GM23338 (cell line): ENCODE results near the gene WNT9A. TPM values are rescaled to one million over a fixed set of nuclear protein-coding genes. Genes with fewer than 3 reads are reported as not detected.

Experiments
- ATAC-seq: fragments of 200-7000 bp; cut with Tn5 transposase; 3 replicates; pipeline ENCODE4 v1.9.1; 2020
- DNase-seq: peaks from one replicate; pipeline ENCODE4 v3.0.0-alpha.2; 2015; ENCODE audit warnings: low spot score
- H2AFZ ChIP-seq: fragments of 200-600 bp; sonication (generic); 2 replicates; pipeline ENCODE4 v1.8.0; 2016; ENCODE audit warnings: antibody characterized with exemption, mild to moderate bottlenecking, moderate library complexity
- H3F3A ChIP-seq: fragments of 200-600 bp; sonication (generic); replicated peaks from 2 replicates; pipeline ENCODE4 v1.8.0; 2017; ENCODE audit warnings: antibody characterized with exemption, mixed run types, low read depth
- H3K27ac ChIP-seq: fragments of 200-600 bp; sonication (generic); 2 replicates; pipeline ENCODE4 v1.6.1; 2016; ENCODE audit warnings: low read depth
- H3K27me3 ChIP-seq: fragments of 200-600 bp; sonication (generic); 2 replicates; pipeline ENCODE4 v1.8.0; 2016; ENCODE audit warnings: mild to moderate bottlenecking, mixed run types, moderate library complexity; ENCODE audit not compliant: insufficient read depth
- H3K36me3 ChIP-seq: fragments of 200-600 bp; sonication (generic); 2 replicates; pipeline ENCODE4 v1.8.0; 2016; ENCODE audit warnings: mild to moderate bottlenecking; ENCODE audit not compliant: insufficient read depth
- H3K4me1 ChIP-seq: fragments of 200-600 bp; sonication (generic); 2 replicates; pipeline ENCODE4 v1.8.0; 2016; ENCODE audit warnings: mild to moderate bottlenecking, moderate library complexity; ENCODE audit not compliant: insufficient read depth
- H3K4me2 ChIP-seq: fragments of 200-600 bp; sonication (generic); 2 replicates; pipeline ENCODE4 v1.7.1; 2017; ENCODE audit warnings: mixed run types
- H3K4me3 ChIP-seq: fragments of 200-600 bp; sonication (generic); 2 replicates; pipeline ENCODE4 v1.6.1; 2016; ENCODE audit warnings: mixed run types
- H3K79me2 ChIP-seq: fragments of 200-600 bp; sonication (generic); replicated peaks from 2 replicates; pipeline ENCODE4 v1.8.0; 2017; ENCODE audit warnings: mild to moderate bottlenecking; ENCODE audit not compliant: insufficient read depth
- H3K9me2 ChIP-seq: fragments of 200-600 bp; sonication (generic); 2 replicates; pipeline ENCODE4 v1.8.0; 2017; ENCODE audit not compliant: insufficient read depth
- H4K20me1 ChIP-seq: fragments of 200-600 bp; sonication (generic); replicated peaks from 2 replicates; pipeline ENCODE4 v1.8.0; 2017; ENCODE audit warnings: mild to moderate bottlenecking; ENCODE audit not compliant: insufficient read depth
- H3K27ac Mint-ChIP-seq: 2 replicates; pipeline ENCODE4 v1.8.0; 2020; ENCODE audit warnings: inconsistent platforms, mild to moderate bottlenecking, moderate library complexity, mixed read lengths
- H3K27me3 Mint-ChIP-seq: 3 replicates; pipeline ENCODE4 v1.8.0; 2022; ENCODE audit warnings: low read depth, mild to moderate bottlenecking, moderate library complexity, mixed read lengths, inconsistent platforms; ENCODE audit not compliant: insufficient read depth, poor library complexity
- H3K36me3 Mint-ChIP-seq: 3 replicates; pipeline ENCODE4 v1.8.0; 2021; ENCODE audit warnings: low read depth, mild to moderate bottlenecking, inconsistent platforms, moderate library complexity, mixed read lengths
- H3K4me1 Mint-ChIP-seq: 3 replicates; pipeline ENCODE4 v1.8.0; 2020; ENCODE audit warnings: mild to moderate bottlenecking, inconsistent platforms, mixed read lengths
- H3K4me3 Mint-ChIP-seq: 3 replicates; pipeline ENCODE4 v1.8.0; 2021; ENCODE audit warnings: moderate library complexity, mild to moderate bottlenecking, inconsistent platforms, mixed read lengths
- H3K9me3 Mint-ChIP-seq: 3 replicates; pipeline ENCODE4 v1.8.0; 2020; ENCODE audit warnings: moderate library complexity, mild to moderate bottlenecking, inconsistent platforms, mixed read lengths
- CTCF ChIP-seq, 2 experiments: fragments of 200-600 bp in 1 of 2; sonication (generic) in 1 of 2; conservative IDR thresholded peaks; 2 replicates each; pipeline versions ENCODE4 v1.5.1 to v1.6.1; 2016 to 2017; ENCODE audit warnings: antibody characterized with exemption in 2 of 2, low read depth in 2 of 2, mild to moderate bottlenecking in 2 of 2, moderate library complexity in 1 of 2
- EZH2phosphoT487 ChIP-seq: fragments of 200-600 bp; sonication (generic); IDR thresholded peaks from one replicate; pipeline ENCODE4 v1.8.1; 2018; ENCODE audit warnings: antibody characterized with exemption; ENCODE audit not compliant: unreplicated experiment
- JUNB ChIP-seq: IDR thresholded peaks from one replicate; pipeline ENCODE4 v1.6.1; 2016; ENCODE audit warnings: antibody characterized with exemption; ENCODE audit not compliant: unreplicated experiment
- REST ChIP-seq: IDR thresholded peaks from one replicate; pipeline ENCODE4 v1.6.1; 2018; ENCODE audit warnings: antibody characterized with exemption; ENCODE audit not compliant: unreplicated experiment
- STAT1 ChIP-seq: IDR thresholded peaks from one replicate; pipeline ENCODE4 v1.6.1; 2016; ENCODE audit warnings: antibody characterized with exemption; ENCODE audit not compliant: unreplicated experiment
- ZNF331 ChIP-seq: fragments of 250-450 bp; sonication (Bioruptor Pico); IDR thresholded peaks from 2 replicates; pipeline ENCODE4 v1.5.0; 2020; ENCODE audit warnings: low read depth, mild to moderate bottlenecking, moderate library complexity
- ZNF462 ChIP-seq: fragments of 250-450 bp; sonication (Bioruptor Pico); IDR thresholded peaks from 2 replicates; pipeline ENCODE4 v1.5.0; 2020; ENCODE audit warnings: mild to moderate bottlenecking, moderate library complexity
- polyA plus RNA-seq: library from polyadenylated mRNA; unstranded; fragments of >200 nt; fragmentation: Nextera tagmentation; extraction: Ambion mirVana; gene quantifications from 2 replicates; pipeline ENCODE4 v1.2.1, GENCODE V29; 2016
- total RNA-seq: library from RNA; depleted of rRNA; stranded (reverse); fragments of >200 nt; shearing (Covaris generic); gene quantifications from 2 replicates; pipeline ENCODE4 v1.2.3, GENCODE V29; 2014

Gene WNT9A
- total and polyA plus RNA-seq, 2 experiments from 2014 or later = 0.06 to 2.0 TPM

- H3K4me1 Mint-ChIP-seq = no peaks in the 10 kb centered on the region; the same call in 2 of the 3 replicates
- Histone ChIP-seq H3F3A (no peaks in the 10 kb centered on the region), H3K4me3 (no peak overlapping the region), H3K4me1 (no peaks in the 10 kb centered on the region), H3K79me2 (no peaks in the 10 kb centered on the region), H3K27me3 (no peaks in the 10 kb centered on the region), H3K36me3 (no peaks in the 10 kb centered on the region), H3K4me2 (no peak overlapping the region), H4K20me1 (no peaks in the 10 kb centered on the region; the same call in 1 of the 2 replicates), H2AFZ (no peak overlapping the region), H3K27ac (no peak overlapping the region), H3K9me2 (no peaks in the 10 kb centered on the region)
- ATAC-seq (no peak), DNase-seq (no peak)
- no peaks in the 10 kb centered on the region for H3K9me3 Mint-ChIP-seq
- no peak overlapping the region for H3K27ac Mint-ChIP-seq
- peaks cover 10% of the 10 kb centered on the region for H3K27me3 Mint-ChIP-seq
- H3K36me3 Mint-ChIP-seq = no peaks in the 10 kb centered on the region
- TF ChIP-seq JUNB (no peak), EZH2phosphoT487 (no peak), CTCF (conservative IDR thresholded peaks at IDR 0.05; ENCODE audit: low read depth in 2 of 2) (no peak), ZNF462 (CRISPR knock-in tag) (no peak), ZNF331 (CRISPR knock-in tag) (no peak), REST (no peak), STAT1 (no peak)
- no peak overlapping the region for H3K4me3 Mint-ChIP-seq
Observed at GRCh38 chr1:227939791-227940771, 7.7 kb downstream of the WNT9A start.
